Occipital lobe (tissue), 3 donors: ENCODE data around the gene CKMT1A. TPM values are rescaled to one million over a fixed set of nuclear protein-coding genes. Genes with fewer than 3 reads are reported as not detected.

Experiments
- DNase-seq: peaks from one replicate; lab custom pipeline; 2025; lab: John Stamatoyannopoulos, UW
- small RNA-seq: library from RNA; depleted of rRNA; stranded (forward); fragments of <200 nt; gene quantifications from one replicate; pipeline ENCODE3, GENCODE V24; 2014
- total RNA-seq: library from RNA; depleted of rRNA; stranded (reverse); fragments of >200 nt; gene quantifications from one replicate; pipeline ENCODE4 v1.2.3, GENCODE V29; 2014

Gene CKMT1A
- total RNA-seq, 1 donor from 2014 or later: 5.6 TPM

DNA sequence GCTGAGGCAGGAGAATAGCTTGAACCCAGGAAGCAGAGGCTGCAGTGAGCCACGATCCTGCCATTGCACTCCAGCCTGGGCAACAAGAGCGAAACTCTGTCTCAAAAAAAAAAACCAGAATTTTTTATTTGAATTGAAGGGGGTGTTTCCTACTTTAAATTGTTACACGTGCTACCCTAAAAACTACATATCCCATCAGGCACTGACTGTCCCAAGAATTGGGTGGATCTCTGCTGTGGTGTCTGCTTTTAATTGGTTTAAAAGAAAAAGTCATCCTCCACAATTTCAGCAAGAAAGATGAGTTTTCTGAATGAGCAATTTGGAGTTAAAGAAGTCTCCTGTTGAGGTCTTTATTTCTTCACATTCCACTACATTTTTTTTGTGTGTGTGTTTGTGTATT, 54.7 kb downstream of the CKMT1A start:
- no peak for DNase-seq

Small RNAs within 50 kb of the gene (small RNA-seq; reads per million reads assigned to genes)
- not detected for gene PDIA3P2
- gene RNU6-353P: not detected
- not detected for gene RNU6-354P

Other genes starting within 250 kb of the CKMT1A start
- gene TP53BP1, start 200.7 kb upstream of the CKMT1A start, total RNA-seq: 142 TPM
- gene MAP1A, start 176.3 kb upstream of the CKMT1A start, total RNA-seq: 35.7 TPM
- gene PPIP5K1, start 103.7 kb upstream of the CKMT1A start, total RNA-seq: 21.8 TPM
- 6.7 TPM for gene CKMT1B, start 99.8 kb upstream of the CKMT1A start, total RNA-seq
- gene STRC, start 75.1 kb upstream of the CKMT1A start, total RNA-seq: 0.47 TPM
- 4.2 TPM for gene CATSPER2, start 45.0 kb upstream of the CKMT1A start, total RNA-seq
- 34.3 TPM for gene PDIA3, start 52.6 kb downstream of the CKMT1A start, total RNA-seq
- gene ELL3, start 83.1 kb downstream of the CKMT1A start, total RNA-seq: 3.0 TPM
- 37.1 TPM for gene SERF2, start 98.5 kb downstream of the CKMT1A start, total RNA-seq
- gene SERINC4, start 106.4 kb downstream of the CKMT1A start, total RNA-seq: not detected
- 7.0 TPM for gene HYPK, start 106.7 kb downstream of the CKMT1A start, total RNA-seq
- gene MFAP1, start 130.8 kb downstream of the CKMT1A start, total RNA-seq: 24.0 TPM
- 20.3 TPM for gene WDR76, start 133.1 kb downstream of the CKMT1A start, total RNA-seq